GM21381 (cell line): ENCODE results near the gene SOX12.
A peak's percentile ranks its signal among the peaks of the same experiment; 100 is the strongest.

Experiments
- ATAC-seq: cut with Tn5 transposase; IDR thresholded peaks from one replicate; pipeline ENCODE4 v1.9.1; 2021; ENCODE audit warnings: mild to moderate bottlenecking, moderate library complexity; ENCODE audit not compliant: unreplicated experiment

SOX12 gene

DNA sequence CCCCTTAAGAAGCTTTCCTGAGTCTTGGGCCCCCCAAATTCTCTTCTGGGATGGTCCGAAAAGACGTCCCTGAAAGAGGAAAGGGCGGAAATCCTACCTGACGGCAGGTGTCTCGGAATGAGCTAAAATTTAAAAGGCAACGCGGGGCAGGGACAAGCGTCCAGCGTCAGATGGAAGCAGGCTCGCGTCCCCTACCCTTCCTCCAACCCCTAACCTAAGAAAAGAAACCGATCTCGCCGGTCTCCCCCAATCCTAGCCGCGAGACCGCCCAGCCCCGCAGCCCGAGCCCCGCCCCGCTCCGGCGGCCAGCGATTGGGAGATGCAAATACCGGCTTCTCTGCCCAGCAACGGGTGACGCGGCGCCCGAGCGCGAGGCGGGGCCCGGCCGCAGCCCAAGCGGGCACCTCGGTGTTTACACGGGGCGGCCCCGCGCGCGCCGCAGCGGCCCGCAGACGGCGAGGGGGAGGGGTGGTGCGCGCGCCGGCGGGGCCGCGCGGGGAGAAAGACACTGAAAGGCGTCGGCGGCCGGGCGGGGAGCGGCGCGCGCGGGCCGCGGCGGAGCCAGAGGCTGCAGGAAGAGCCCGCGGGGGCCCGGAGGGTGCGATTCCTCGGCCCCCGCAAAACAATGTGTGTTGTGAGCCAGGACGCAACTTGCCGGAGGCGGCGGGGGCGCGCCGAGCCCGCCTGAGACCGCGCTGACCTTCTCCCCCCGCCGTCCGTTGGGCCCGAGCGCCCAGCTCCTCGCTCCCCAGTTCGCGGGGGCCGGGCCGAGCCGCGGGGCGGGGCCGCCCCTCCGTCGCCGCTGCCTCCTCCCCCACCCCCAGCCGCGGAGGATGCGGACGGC, at the start of gene SOX12:
SOX12 (plus strand) TSS at position 508 of the 844 bp plus-strand sequence. CDS start 373 bp downstream, outside the sequence.
- ATAC-seq, result peak; percentile 69

DNA sequence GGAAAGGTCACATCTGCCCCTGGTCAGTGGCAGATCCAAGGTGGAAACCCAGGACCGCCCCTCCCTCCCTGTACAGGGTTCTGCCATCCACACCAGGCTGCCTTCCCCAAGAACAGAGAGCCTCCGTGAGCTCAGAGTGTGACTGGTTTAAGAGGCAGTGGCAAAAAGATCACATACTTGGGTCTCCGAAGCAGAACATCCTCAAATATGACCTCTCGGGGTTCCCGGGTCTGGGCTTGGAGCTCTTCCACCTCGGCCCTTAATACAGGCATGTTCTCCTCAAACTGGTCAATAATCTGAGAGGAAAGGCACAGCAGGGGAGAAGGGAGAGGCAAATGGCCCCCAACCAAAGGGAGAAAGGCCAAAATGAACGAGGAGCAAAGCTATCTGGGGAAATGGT, 49.6 kb upstream of the SOX12 start:
- no peak for ATAC-seq

DNA sequence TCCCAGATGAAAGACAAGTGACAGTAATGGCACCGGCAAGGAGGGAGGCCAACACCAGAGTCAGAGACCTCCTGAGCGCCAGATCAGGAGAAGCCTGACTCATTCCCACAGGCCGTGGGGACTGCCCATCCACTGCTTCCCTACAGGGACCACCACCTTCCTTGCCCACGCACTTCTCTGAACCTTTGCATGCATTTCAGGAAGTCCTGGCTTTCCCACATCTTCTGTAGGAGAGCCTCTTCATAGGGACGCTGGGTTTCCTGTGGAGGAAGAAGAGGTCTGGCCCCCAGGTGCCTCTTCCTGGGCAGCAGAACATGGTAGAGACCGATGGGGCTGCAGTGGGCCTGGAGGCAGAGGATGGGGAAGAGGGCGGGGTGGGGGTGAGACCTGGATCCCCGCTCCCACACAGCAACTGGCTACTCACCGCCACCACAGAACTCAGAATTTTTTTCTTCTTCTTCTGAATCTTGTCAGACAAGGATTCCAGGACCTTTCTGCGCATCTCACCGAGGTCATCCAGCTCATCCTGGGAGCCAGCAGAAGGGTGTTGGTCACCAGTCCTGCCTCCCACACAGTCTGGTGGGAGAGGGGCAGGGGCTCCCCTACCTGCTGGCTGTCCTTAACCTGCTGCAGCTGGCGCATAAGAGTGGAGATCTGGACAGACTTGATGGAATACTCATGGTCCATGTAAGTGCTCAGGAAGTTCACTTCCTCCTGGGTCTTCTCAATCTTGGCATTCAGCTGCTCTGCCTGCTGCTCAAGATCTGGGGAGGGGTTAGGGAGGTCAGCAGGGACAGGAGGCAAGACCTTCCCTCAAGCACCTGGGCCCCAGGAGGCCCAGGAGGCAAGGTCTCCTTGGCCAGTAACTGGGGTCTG, 48.5 kb upstream of the SOX12 start:
- ATAC-seq, result no peak

DNA sequence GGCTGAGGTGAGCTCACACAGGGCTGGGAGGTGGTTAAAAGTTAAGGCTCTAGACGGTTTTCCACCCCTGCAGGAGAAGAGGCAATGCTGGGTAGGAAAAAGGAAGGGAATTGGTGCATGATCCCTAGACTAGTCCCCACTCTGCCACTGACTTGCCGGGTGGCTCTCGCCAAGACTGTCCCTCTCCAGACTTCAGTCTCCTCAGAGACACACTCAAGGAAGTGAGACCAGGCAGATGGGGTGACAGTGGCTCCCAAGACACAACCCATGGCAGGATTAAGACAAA, 47.9 kb upstream of the SOX12 start:
- ATAC-seq, result no peak

DNA sequence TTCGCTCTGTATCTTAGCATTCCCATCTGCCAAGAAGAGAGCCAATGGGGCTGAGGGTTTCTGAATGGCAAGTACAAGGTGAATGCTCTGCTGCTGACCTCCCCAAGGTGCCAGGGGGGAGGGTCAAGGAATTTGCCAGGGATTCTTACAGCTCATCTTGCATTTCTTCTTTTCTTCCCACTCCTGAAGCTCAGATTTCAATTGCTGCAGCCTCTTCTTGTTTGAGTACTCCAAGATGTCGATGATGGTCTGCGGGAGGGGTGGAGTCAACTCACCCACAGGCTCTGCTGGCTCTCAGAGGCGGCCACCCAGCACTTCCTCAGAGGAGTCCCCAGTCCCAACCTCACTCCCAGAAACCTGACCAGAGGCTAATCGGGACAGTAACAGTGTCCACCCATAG, 47.2 kb upstream of the SOX12 start:
- ATAC-seq, result no peak

DNA sequence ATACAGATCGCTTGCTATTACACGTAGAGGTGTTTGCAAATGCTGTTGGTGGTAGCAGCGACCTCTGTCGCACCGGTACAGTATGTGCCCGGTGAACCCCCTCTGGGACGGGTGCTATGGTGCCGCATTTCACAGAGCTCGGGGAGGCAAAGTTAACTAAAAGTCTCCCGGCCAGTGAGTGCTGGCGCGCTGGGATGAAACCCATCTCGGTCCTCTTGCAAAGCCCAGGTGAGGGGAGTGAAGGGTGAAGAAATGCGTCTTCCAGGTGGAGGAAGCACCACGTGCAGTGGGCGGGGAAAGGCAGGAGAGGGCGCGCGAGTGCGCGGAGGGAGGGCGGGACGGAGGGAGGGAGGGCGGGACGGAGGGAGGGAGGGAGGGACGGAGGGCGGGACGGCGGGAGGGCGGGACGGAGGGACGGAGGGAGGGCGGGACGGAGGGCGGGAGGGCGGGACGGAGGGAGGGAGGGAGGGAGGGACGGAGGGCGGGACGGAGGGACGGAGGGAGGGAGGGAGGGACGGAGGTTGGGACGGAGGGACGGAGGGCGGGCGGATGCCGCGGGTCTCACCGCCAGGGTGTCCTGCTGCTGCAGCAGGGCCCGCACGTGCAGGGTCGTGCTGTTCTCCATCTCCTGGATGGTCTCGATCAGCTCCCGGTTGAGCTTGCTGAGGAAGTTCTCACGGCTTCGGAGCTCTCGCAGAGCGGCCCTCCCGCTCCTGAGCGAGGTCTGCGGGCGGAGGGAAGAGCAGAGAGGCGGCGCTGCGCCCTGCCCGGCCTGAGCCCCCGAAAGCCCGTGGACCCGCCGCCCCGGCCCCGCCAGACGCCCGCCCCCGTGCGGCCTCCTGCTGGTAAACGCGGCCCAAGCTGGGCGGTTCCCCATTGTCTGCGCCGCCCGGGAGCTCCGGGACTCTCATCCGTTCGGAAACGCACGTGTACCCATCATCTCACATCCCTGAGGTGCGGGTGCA, 46.5 kb upstream of the SOX12 start:
- ATAC-seq, result no peak

DNA sequence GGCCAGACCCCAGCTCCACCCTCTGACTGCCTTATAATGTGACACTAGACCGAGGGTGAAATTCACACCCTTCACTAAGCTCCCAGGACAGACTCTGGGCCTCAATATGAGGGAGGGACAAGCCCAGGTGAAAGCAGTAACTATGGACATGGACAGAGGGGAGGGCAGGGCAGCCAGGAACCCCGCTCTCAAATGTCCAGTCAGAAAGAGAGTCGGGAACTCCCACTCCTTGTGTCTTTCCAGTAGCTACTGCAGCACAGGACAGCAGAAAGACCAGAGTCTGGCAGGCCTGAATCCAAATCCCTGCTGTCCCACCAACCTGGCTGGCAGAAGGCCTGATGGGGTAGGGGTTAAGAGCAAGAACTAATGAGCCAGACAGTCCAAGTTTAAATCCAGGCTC, 41.2 kb upstream of the SOX12 start:
- no peak for ATAC-seq

DNA sequence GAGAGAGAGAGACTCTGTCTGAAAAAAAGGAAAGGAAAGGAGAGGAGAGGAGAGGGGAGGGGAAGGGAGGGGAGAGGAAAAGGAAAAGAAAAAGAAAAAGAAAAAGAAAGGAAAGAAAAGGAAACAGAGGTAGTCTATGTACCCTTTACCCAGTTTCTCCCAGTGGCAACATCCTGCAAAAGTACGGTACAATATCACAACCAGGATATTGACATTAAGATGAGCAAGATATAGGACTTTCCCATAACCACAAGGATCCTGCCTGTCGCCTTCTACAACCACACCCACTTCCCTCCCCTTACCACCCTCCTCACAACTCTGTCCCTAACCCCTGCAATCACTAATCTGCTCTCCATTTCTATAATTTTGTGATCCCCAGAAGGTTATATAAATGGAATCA, 38.8 kb upstream of the SOX12 start:
- ATAC-seq, result no peak

DNA sequence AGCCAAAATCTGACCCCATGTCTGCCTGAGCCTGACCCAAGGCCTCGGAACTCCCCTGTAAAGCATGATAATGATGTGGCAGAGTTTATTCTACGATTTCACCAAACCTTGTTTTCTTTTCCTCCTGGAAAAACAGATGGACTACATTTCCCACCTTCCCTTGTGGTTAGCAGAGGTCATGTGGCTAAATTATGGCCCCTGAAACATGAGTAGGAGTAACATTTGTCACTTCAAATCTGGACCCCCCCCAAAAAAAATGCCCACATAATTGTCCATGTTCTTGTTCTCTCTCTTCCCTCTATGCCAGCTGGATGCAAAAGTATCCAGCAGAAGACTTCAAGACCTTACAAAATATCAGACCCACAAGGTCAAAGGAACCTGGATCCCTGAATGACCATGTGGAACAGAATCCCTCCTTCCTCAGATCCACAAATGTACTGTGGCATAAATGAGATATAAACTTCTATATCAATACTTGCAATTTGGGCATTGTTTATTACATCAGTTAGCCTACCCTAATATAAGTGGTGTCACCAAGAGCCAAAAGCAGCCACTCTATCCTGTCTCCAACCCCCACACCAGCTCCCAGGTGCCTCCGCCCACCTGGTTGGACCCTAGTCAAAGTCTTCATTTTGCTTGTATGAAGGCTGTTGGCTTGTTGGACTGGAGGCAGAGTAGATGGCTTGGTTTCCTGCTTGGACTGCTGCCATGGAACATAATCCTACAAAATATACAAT, 36.2 kb upstream of the SOX12 start:
- ATAC-seq, result no peak

DNA sequence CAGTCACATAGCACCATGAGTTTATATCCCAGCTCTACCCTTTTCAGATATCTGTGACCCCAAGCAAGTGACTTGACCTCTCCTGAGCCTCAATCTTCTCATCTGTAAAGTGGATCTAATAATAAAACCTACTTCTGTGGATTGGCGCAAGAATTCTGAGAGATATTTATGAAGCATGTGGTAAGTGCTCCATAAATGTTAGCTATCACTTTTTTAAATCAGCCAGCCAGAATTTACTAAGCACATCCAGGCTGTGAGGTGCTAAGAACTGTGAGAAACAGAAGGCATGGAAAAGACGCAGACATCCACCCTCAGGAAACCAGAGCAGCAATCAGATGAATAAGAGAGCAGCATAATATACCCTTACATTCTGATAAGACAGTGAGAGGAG, 35.7 kb upstream of the SOX12 start:
- ATAC-seq, result no peak

DNA sequence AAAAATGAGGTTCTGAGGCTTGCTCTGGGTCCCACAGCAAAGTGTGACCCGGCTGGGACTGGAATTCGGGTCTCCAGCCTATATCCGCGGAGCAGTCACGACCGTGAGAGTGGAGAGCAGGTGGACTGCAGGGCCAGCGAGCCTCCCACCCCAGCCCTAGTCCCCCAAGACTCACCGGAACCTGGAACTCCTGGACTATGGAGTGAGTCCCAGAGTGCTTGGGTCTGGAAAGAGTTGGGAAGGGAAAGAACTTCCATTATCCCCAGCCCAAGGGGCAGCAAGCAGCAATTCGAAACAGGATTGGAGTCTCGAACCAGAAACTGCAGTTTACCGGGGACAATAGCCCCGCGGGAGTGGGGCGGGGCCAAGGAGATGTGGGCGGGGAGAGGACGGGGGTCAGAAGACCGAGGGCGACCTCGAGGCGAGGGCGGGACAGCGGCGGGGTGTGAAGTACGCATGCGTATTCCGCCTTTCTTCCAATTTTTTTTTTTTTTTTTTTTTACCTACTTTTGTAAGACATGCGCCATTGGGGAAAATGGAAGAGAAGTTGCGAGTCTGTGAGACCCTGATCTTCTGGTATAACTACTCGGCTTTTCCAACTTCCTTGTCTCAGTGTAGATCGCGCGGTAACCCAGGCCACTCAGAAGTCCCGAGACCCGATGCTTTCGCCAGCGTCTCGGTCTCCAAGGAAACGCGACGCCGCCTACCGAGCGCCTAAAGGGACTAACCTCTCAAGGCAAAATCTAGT, 35.1 kb upstream of the SOX12 start, which contains the start of gene C20orf96:
C20orf96 (minus strand) TSS at position 667 of the 748 bp plus-strand sequence; CDS start at position 527, 140 bp downstream.
- peak; percentile 90 for ATAC-seq

DNA sequence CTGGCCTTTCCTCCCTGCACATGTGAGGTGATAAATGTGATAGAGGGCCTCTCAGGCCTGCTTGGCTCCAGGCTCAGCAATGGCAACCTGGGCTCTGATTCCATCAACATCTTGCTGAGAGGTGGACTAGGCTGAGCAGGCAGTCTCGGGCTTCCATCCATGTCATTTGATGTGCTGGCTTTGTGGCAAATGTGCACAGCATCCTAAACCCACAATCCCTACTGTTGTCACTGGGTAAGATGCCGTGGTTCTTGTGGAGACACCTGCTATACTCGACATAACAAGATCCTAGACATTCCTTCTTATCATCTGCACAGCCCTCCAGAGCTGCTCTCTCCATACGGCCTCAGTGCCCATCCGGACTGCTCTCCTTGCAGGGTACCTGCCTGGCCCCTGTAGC, 30.8 kb upstream of the SOX12 start:
- no peak for ATAC-seq

DNA sequence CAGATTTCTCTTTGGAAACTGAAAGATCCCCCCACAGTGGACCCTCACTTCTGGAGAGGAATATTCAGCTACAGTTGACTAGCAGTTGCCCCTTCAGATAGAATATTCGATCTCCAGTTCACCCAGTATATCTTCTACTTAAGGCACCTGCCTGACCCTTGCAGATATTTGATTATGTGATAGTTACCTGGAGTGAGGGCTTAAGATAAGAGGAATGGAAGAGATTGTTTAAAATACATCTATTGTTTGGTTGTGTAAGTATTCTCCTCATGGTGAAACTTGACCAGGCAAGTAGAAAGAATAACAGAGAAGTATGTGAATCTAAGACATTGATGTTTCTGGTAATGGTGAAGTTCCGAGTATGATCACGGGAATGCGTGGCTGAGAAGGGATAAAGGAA, 29.5 kb upstream of the SOX12 start:
- no peak for ATAC-seq

DNA sequence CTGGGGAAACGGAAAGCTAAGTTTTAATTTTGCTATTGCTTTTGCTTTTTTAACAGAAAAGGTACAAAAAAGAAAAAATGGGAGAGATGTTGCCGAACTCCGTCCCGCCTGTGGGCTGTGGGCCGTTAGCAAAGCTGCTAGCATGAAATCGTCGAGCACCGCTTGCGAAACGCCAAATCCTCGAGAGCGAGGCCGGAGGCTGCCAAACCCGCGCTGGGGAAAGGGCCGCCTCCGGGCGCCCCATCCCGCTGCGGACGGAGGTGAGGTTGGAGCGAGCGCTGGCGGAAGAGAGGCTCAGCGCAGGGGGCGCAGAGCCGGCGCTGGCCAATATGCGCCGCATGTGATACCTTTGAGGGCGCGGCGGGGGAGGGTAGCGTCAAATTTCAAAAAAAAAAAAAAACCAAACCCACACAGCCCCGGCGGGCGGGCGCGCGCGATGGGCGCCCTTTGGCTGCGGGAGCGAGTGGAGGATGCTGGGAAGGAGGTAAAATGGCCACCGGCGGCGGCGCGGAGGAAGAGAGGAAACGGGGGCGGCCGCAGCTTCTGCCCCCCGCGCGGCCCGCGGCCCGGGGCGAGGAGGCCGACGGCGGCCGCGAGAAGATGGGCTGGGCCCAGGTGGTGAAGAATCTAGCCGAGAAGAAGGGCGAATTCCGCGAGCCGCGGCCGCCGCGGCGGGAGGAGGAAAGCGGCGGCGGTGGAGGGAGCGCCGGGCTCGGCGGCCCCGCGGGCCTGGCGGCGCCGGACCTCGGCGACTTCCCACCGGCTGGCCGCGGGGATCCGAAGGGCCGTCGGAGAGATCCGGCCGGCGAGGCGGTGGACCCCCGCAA, 28.0 kb upstream of the SOX12 start, which contains the start of gene ZCCHC3:
ZCCHC3 (plus strand) TSS at position 473 of the 827 bp plus-strand sequence; CDS start at position 490, 17 bp downstream.
- peak; percentile 63 for ATAC-seq

DNA sequence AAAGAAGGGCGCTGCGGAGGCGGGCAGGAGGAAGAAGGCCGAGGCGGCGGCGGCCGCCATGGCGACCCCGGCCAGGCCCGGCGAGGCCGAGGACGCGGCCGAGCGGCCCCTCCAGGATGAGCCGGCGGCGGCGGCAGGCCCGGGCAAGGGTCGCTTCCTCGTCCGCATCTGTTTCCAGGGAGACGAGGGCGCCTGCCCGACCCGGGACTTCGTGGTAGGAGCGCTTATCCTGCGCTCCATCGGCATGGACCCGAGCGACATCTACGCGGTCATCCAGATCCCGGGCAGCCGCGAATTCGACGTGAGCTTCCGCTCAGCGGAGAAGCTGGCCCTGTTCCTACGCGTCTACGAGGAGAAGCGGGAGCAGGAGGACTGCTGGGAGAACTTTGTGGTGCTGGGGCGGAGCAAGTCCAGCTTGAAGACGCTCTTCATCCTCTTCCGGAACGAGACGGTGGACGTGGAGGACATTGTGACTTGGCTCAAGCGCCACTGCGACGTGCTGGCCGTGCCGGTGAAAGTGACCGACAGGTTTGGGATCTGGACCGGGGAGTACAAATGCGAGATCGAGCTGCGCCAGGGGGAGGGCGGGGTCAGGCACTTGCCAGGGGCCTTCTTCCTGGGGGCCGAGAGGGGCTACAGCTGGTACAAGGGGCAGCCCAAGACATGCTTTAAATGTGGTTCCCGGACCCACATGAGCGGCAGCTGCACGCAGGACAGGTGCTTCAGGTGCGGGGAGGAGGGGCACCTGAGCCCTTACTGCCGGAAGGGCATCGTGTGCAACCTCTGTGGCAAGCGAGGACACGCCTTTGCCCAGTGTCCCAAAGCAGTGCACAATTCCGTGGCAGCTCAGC, 27.2 kb upstream of the SOX12 start:
- peak; percentile 28 for ATAC-seq

DNA sequence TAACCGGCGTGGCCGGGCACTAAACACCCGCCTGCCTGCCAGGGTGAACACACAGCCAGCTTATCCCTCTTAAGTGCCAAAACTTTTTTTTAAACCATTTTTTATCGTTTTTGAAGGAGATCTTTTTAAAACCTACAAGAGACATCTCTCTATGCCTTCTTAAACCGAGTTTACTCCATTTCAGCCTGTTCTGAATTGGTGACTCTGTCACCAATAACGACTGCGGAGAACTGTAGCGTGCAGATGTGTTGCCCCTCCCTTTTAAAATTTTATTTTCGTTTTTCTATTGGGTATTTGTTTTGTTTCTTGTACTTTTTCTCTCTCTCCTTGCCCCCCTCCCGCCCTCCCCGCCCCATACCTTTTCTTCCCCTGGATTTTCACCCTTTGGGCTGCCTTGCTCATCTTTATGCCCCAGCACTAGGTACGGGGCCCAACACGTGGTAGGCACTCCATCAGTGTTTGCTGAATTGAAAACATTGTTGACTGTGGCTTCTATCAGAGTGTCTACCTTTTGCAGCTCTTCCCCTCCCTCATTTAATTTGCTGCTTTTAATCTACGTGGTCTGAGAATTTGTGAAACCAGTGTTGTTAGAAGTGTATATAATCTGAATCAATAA, 26.5 kb upstream of the SOX12 start:
- ATAC-seq, result no peak

DNA sequence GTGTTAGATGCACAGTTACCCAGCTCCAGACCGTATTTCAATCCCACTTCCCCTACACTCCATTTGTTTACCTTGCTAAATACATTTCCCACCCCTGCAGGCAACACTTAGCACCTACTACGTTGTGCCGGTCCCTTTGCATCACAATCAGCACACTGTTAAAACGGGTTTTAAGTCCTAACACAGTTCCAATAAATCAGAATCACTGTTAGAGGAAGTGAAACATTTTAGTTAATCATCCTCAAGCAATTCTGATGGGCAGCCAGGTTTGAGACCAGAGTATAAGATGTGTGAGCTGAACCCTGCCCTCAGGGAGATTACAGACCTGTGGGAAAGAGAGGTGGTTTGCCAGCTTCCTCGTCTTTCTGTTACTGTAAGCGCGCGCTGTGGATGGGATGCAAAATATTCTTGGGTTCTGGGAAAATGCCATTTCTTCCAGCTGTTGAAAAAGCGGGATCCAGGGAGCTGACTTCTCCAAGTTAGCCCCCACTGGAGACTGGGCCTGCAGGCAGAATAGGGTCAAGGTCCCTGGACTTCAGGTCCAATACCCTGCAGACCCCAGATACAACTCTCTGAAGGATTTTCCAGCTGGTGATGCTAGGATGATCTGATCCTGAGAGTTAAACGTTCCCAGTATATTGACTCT, 24.9 kb upstream of the SOX12 start:
- no peak for ATAC-seq
